PC-9 (cell line): ENCODE results near the gene MTUS2.

Experiments used
- CTCF ChIP-seq: fragments of 200-600 bp; sonication (generic); conservative IDR thresholded peaks from 2 replicates; pipeline ENCODE4 v1.6.1; 2017; ENCODE audit warnings: mixed run types, antibody characterized with exemption, mild to moderate bottlenecking, moderate library complexity
- EZH2 ChIP-seq: fragments of 200-600 bp; sonication (generic); IDR thresholded peaks from 2 replicates; pipeline ENCODE4 v1.8.0; 2017; ENCODE audit warnings: antibody characterized with exemption, low read depth

GRCh38 chr13:29550430-29550988 lies 730.4 kb downstream of the MTUS2 start:
- TF ChIP-seq CTCF (no peak), EZH2 (no peak)
